Thyroid gland (tissue), 4 donors: Measurements from ENCODE around the gene KRTAP5-1. TPM values are rescaled to one million over a fixed set of nuclear protein-coding genes. Genes with fewer than 3 reads are reported as not detected.

ENCODE experiments used
- DNase-seq, 2 donors: peaks; one replicate each; pipeline ENCODE4 v3.0.0-alpha.2; 2019
- H3K27ac ChIP-seq, 3 donors: fragments of 200-600 bp; sonication (generic); 1 replicate in 2 of 3; 2 replicates in 1 of 3; pipeline ENCODE4 v1.5.1; 2016 to 2019; ENCODE audit warnings: mild to moderate bottlenecking in 1 of 3, moderate library complexity in 1 of 3
- H3K27me3 ChIP-seq: fragments of 200-600 bp; sonication (generic); one replicate; pipeline ENCODE4 v1.5.1; 2019
- H3K36me3 ChIP-seq, 2 donors: fragments of 200-600 bp; sonication (generic); one replicate each; pipeline ENCODE4 v1.5.1; 2016 to 2019
- H3K4me1 ChIP-seq, 2 donors: fragments of 200-600 bp; sonication (generic); one replicate each; pipeline ENCODE4 v1.5.1; 2017 to 2019
- H3K4me3 ChIP-seq, 3 donors: fragments of 200-600 bp; sonication (generic); replicated peaks in 1 of 3; 1 replicate in 2 of 3; 2 replicates in 1 of 3; pipeline ENCODE4 v1.5.1; 2016; ENCODE audit warnings: mild to moderate bottlenecking in 1 of 3
- H3K9me3 ChIP-seq: fragments of 200-600 bp; sonication (generic); one replicate; pipeline ENCODE4 v1.5.1; 2017
- POLR2A ChIP-seq, 2 donors: fragments of 450-650 bp; IDR thresholded peaks; one replicate each; pipeline ENCODE4 v1.6.1; 2017; ENCODE audit warnings: antibody characterized with exemption in 2 of 2, mild to moderate bottlenecking in 2 of 2, moderate library complexity in 1 of 2
- WGBS, 2 donors: methylation state at CpG; one replicate each; pipeline ENCODE4 v1.1.5; 2017; 5-methylcytosine and 5-hydroxymethylcytosine counted together
- intact Hi-C: fragments of 100-400 bp; cut with DNase I; formaldehyde crosslinking; loops from one replicate; pipeline ENCODE4 v1.15.1; 2023
- total RNA-seq, 4 donors: library from RNA; depleted of rRNA; stranded (reverse); fragments of >200 nt; gene quantifications; one replicate each; pipeline ENCODE4 v1.2.3, GENCODE V29; 2016
- TF ChIP-seq, protein P1 (sequence below), 6 experiments: fragments of 200-600 bp in 3 of 6; fragments of 450-650 bp in 3 of 6; sonication (generic) in 3 of 6; IDR thresholded peaks; one replicate each; pipeline ENCODE4 v1.5.1; 2016 to 2019; ENCODE audit warnings: antibody characterized with exemption in 6 of 6, mild to moderate bottlenecking in 2 of 6, inconsistent platforms in 1 of 6, moderate library complexity in 1 of 6

The KRTAP5-1 gene
- total RNA-seq, 4 donors from 2014 or later = not detected

DNA sequence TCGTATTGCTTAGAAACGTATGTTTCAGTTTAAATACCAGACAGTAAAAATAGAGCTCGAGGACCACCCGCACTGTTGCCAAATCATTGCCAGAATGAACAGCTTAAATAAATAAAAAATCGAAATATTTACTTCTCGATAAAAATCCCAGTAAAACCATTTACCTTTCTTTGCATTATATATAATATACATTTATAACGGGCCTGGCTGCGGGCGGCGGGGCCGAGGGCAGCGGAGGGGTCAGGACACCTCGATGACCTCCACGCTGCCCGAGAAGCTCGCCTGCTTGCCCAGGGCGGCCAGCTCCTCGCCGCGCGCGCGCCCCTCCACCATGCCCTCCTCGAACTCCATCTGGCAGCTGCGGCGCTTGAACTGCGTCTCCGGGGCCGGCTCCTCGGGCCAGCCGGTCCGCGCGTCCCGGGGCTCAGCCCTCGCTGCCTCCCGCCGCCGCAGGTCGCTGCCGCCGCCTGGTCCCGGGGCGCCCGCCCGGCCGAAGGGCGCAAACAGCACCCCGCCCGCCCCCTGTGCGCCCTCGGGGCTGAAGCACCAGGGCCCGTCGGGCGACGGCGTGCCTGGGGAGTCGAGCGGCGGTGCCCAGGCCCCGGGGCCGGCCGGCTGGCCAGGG is 28.7 kb downstream of the KRTAP5-1 start:
- H3K4me1 ChIP-seq = peaks cover 16 to 43% of the 10 kb centered on the region in 2 donors
- intact Hi-C loops = no loop called here
- DNase-seq = no peak
- H3K27ac ChIP-seq = no peak overlapping the region
- 62 to 73% methylated on average over 28 to 47 of the region's 63 CpGs for WGBS, 2 donors
- H3K36me3 ChIP-seq = peaks cover 5 to 9% of the 10 kb centered on the region in 2 donors
- no peaks in the 10 kb centered on the region for H3K9me3 ChIP-seq
- no peak for TF ChIP-seq POLR2A (IDR thresholded peaks at IDR 0.05)
- TF ChIP-seq, protein P1, sequence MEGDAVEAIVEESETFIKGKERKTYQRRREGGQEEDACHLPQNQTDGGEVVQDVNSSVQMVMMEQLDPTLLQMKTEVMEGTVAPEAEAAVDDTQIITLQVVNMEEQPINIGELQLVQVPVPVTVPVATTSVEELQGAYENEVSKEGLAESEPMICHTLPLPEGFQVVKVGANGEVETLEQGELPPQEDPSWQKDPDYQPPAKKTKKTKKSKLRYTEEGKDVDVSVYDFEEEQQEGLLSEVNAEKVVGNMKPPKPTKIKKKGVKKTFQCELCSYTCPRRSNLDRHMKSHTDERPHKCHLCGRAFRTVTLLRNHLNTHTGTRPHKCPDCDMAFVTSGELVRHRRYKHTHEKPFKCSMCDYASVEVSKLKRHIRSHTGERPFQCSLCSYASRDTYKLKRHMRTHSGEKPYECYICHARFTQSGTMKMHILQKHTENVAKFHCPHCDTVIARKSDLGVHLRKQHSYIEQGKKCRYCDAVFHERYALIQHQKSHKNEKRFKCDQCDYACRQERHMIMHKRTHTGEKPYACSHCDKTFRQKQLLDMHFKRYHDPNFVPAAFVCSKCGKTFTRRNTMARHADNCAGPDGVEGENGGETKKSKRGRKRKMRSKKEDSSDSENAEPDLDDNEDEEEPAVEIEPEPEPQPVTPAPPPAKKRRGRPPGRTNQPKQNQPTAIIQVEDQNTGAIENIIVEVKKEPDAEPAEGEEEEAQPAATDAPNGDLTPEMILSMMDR (IDR thresholded peaks at IDR 0.05) = no peak
- no peak overlapping the region for H3K4me3 ChIP-seq
- H3K27me3 ChIP-seq = no peaks in the 10 kb centered on the region

DNA sequence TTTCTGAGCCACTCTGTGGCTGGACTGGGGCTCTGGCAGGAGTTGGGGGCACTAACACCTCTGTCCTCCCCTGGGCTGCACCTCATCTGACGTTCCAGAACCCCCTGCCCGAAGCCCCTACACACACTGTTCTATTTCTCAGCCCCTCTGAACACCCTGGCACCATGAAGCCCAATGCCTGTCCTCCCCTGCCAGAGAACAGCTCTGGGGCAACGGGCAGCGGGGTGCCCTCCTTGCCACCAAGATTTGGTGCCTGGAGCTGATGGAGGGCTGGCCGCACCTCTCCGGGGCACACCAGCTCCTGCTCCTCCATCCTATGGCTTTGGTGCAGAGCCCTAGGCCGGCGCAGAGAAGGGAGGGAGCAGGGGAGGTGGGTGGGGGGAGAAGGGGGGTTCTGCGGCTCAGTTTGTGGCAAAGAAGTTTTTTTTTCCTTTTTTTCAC is 29.4 kb downstream of the KRTAP5-1 start:
- no peak for DNase-seq
- intact Hi-C loops = no loop called here
- H3K4me1 ChIP-seq = peaks cover 16 to 43% of the 10 kb centered on the region in 2 donors
- WGBS, 2 donors = 75 to 95% methylated on average over 5 to 7 of the region's 9 CpGs
- no peaks in the 10 kb centered on the region for H3K27me3 ChIP-seq
- no peak overlapping the region for H3K27ac ChIP-seq
- no peak overlapping the region for H3K4me3 ChIP-seq
- peaks cover 5 to 9% of the 10 kb centered on the region in 2 donors for H3K36me3 ChIP-seq
- H3K9me3 ChIP-seq = no peaks in the 10 kb centered on the region
- TF ChIP-seq, protein P1 (IDR thresholded peaks at IDR 0.05) = no peak
- TF ChIP-seq POLR2A (IDR thresholded peaks at IDR 0.05) = no peak

DNA sequence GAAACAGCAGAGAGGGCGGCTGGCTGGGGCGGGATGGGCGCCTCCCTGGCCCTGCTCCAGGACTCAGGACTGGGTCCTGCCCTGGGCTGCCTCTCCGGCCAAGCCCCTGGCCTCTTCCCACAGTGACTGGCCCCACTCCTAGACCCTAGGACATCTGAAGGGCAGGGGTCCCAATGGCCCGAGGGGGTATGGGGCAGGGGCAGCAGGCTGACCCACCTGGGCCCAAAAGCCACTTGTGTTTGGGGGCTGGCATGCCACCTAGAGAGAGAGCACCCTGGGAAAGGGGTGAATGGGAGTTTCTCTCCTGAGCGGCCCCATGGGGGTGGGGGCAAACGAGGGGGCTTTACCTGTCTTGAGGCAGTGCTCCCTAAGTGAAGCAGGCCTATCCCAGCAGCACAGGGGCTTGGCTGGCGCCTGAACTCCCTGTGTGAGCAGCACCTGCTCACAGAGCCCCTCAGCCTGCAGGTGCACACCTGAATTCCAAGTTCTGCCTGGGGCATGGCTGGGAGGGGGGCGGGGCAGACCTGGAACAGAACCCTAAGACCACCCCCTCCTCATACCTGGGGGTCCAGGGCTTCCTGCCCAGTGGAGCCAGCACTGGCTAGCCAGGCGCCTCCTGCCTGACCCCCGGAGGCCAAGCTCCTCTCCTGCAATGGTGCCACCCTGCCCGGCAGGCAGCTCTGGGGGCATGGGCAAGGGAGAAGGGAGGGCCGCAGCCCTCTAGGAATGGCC is 29.9 kb downstream of the KRTAP5-1 start:
- H3K36me3 ChIP-seq = peaks cover 5 to 9% of the 10 kb centered on the region in 2 donors
- TF ChIP-seq POLR2A (IDR thresholded peaks at IDR 0.05) = no peak
- TF ChIP-seq, protein P1 (IDR thresholded peaks at IDR 0.05) = no peak
- H3K4me3 ChIP-seq = no peak overlapping the region
- intact Hi-C loops = no loop called here
- no peaks in the 10 kb centered on the region for H3K9me3 ChIP-seq
- DNase-seq = no peak
- WGBS, 2 donors = 68 to 81% methylated on average over 6 to 7 of the region's 13 CpGs
- no peaks in the 10 kb centered on the region for H3K27me3 ChIP-seq
- H3K4me1 ChIP-seq = peaks cover 16 to 43% of the 10 kb centered on the region in 2 donors
- H3K27ac ChIP-seq = no peak overlapping the region

DNA sequence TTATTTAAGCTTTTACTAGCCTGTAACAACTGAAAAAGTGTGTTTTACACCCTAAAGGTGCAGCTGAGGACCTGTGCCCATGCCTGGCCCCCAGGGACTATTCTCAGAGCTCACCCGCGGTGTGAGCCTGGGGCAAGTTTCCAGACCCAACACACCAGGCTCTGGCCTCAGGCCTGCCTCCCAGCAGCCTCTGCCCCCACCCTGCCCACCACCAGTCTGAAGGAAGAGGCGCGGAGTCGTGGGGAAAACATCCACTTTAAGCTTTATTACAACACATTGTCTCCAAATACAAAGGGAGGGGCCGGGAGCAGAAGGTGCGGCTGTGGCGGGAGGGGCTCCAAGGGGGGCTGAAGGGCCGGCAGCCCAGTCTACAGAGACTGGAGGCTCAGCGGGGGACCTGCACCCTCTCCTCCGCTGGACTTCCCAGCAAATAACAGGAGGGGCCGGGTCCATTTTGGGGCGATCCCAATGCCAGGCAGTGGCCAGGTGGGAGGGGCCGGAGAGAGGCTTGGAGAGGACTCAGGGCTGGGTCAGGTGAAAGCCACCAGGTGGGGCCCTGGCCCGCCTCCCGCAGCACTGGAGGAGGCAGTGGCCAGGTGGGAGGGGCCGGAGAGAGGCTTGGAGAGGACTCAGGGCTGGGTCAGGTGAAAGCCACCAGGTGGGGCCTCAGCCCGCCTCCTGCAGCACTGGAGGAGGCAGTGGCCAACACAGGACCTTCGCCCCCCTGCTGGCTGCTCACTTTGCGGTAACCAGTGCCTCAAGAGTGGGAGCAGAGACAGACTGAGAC is 31.1 kb downstream of the KRTAP5-1 start:
- Histone ChIP-seq H3K4me3 (no peak overlapping the region), H3K27ac (peak overlapping the region; percentile 53 to 84 (median 72)), H3K4me1 (peaks cover 16 to 36% of the 10 kb centered on the region in 2 donors), H3K36me3 (peaks cover 5 to 9% of the 10 kb centered on the region in 2 donors), H3K9me3 (no peaks in the 10 kb centered on the region), H3K27me3 (no peaks in the 10 kb centered on the region)
- TF ChIP-seq, protein P1 (IDR thresholded peaks at IDR 0.05) = peak in 4 of 6 experiments; percentile 30 to 45 (median 38)
- TF ChIP-seq POLR2A (IDR thresholded peaks at IDR 0.05) = peak in 1 of 2 donors; percentile 36
- 35 to 39% methylated on average over 12 to 20 of the region's 20 CpGs for WGBS, 2 donors
- intact Hi-C loops = no loop called here
- DNase-seq = peak; percentile 95 to 98
